HT1080 (cell line): ENCODE results near the gene C4orf54. TPM values are rescaled to one million over a fixed set of nuclear protein-coding genes. Genes with fewer than 3 reads are reported as not detected.

Source experiments
- DNase-seq: peaks from one replicate; pipeline ENCODE4 v3.0.0-alpha.2; 2015; ENCODE audit warnings: low read depth
- total RNA-seq: library from RNA; depleted of rRNA; stranded (reverse); fragments of >200 nt; shearing (Covaris generic); gene quantifications from 2 replicates; pipeline ENCODE4 v1.2.3, GENCODE V29; 2014; rRNA removed

The C4orf54 gene
- total RNA-seq, 1 experiment from 2014 or later, result not detected

DNA sequence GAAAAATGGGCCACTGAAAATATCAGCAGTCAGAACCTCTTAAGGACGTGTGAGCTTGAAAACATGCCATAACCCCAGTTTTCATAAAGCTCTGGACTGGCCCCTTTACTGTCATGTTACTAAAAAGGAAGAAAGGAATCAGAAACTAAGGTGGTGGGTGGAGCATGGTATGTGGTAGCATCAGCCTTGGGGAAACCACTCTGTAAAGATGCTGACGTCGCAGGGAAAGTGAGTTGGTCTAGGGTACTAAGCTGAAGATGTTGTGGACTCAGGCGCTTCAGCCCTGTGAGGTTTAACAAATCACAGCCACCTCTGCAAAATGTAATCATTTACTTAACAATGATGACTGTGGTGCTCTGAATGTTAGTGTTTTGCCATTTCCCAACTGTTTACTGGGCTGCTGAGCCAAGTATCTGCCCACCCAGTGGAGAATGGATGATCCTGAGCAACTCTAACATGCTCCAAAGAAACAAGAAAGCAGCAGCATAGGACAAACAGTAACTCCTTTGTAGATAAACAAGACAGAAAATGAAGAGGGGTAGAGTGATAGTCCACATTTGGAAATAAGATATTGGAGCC lies 33.4 kb downstream of the C4orf54 start:
- DNase-seq, result no peak

DNA sequence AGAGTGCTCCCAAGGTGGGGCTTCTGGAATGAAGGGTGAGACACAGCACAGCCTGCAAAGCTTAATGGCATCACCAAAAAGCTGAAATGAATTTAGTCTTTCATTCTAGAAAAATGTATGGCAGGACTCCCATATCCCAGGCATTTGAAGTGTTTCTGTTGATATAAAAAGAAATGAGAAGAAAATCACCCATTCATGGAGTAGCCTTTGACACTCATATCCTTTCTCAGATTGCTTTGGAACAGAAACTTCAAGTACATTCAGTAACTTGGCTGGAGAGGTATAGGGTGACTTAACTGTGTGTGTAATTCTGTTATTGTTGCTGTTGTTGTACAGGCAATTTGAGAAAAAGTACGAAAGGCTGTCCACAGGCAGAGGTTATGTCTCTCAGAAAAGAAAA lies 35.3 kb downstream of the C4orf54 start:
- no peak for DNase-seq

DNA sequence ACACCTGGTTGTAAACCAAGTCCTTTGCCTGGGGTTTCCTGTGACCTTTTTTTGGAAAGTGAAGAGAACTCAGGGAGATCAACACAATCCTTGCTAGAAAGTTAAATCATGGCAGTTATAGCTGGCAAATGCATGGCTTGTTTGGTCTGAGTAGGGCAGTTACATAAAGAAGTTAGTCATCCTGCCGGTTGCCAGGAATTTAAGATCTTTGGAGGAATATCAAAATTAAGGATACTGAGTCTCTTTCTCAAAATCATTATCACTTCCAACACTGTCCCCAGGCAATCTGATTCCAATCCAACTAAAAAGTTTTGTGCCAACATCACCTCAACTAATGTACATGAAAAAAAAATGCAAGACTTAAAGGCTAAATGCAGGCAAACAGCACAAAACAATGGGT lies 40.3 kb downstream of the C4orf54 start:
- DNase-seq, result no peak

DNA sequence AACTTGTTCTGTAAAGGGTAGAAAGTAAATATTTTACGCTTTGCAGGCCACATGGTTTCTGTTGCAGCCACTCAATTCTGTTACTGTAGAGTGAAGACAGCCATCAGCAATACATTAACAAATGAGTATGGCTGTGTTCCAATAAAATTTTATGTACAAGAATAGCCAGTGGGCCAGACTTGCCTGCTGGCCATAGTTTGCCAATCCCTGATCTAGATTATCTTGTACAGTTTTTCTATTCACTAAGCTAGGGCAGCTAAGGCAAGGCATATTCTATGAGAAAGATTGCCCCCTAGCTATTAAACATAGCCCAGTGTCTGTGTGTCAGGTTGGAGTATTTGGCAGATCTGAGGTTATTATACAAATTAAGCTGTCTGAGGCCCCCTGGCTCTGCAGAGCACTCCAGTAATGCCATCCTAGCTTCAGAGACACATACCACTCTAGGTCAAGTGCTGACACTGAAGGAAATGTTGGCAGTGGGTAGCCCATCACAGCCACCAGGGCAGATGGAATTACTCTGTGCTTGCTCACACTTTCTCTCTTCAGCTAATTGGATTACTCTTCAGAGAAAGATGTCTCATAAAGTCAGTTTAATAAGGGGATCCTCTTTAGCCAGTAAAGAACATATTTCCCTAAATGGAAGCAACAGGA lies 42.3 kb downstream of the C4orf54 start:
- DNase-seq, result no peak

DNA sequence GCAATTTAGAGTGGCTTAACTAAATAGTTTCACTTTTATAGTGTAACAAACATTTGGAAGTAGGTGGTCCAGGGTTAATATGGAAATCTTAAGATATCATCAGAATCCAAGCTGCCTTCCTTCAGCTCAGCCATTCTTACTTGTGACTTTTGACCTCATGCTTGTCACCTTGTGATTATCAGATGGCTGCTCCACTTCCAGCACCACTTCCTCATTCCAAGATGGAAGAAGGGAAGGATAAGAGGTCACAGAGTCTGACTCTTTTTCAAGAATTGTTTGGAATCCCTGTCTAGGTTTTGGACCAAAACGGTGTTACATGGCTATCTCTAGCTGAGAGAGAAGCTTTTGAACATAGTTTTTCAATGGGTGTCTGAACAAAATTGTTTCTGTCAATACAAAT lies 43.1 kb downstream of the C4orf54 start:
- no peak for DNase-seq

DNA sequence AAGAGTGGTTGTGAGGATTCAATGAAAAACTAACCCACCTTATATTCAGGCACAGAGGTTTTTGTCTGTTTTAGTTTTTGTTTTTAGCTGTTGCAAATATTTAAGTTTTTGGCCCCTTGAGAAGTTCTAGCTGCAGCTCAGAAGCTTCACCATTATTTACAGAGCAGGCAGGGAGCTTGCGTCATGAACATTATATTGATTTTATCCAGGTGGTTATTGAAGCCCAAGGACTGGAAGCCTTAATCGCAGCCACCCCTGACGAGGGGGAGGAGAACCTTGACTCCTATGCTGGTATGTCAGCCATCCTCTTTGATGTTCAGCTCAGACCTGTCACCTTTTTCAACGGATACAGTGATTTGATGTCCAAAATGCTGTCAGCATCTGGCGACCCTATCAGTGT lies 44.9 kb downstream of the C4orf54 start:
- DNase-seq, result no peak

DNA sequence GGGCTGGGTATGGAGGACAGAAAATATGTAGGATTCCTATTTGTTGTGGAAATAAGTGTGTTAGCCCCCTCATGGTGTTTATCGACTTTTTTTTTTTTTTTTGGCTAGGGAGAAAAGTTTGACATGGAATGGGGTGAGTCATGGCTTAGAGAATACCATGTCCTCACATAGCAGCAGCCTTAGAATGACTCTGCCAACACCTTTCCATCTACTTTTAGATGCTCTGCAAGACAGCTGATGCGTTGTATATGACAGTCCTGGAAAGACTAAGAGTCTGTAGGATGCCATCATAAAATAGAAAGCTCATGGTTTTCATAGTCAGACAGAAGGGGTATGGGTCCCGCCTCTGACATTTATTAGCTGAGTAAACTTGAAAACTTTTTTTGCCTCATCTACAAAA lies 45.3 kb downstream of the C4orf54 start:
- no peak for DNase-seq

DNA sequence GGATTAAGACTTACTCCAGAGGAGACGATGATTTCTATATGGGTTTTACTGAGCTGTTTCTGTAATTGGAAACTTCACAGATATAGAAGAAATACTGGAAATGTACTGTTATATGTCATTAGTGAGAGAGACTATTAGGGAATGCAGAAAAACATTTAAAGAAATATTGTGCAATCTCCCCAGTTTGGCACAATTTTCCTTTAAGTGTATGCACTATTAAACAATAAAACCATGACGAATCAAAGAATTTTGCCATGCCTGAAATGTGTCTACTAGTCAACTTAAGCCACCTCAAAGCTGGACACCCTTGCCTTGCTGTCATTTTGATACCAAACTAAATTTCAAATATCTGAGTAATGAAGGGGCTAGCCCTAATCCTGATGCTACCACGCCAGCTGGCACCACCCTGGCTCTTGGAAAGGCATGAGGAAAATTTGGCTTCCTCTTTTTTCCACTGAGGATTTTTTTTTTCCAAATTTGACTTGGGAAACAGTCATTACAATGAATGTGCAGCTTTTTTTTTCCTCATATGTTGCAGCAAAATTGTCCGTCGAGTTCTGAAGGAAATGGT lies 46.9 kb downstream of the C4orf54 start:
- no peak for DNase-seq

DNA sequence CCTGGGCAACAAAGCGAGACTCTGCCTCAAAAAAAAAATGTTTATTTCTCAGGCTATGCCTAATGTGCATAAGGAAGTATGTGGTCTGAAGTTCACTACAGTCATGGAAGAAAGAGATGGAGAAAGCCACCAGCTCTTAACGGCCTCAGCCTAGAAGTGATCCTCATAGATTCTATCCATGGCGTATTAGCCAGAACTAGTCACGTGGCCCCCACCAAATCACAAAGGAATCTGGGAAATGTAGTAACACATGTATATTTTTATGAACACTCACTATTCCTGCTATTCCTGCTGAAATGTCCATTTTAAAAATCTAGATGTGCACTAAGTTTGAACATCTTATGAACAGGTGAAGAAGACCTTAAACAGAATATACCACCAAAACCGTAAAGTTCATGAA lies 49.2 kb downstream of the C4orf54 start:
- no peak for DNase-seq

Other genes with a start within 250 kb of the C4orf54 start
- gene ADH7, start 222.5 kb downstream of the C4orf54 start, total RNA-seq, result not detected in 2 replicates
- not detected in 2 replicates for gene C4orf17, start 146.8 kb downstream of the C4orf54 start, total RNA-seq
- gene TRMT10A, start 93.8 kb downstream of the C4orf54 start, total RNA-seq, result 6.9 and 7.9 TPM in 2 replicates
- 0.02 TPM in 1 of 2 replicates, not detected in the other for gene MTTP, start 83.0 kb downstream of the C4orf54 start, total RNA-seq
- gene DAPP1, start 159.0 kb upstream of the C4orf54 start, total RNA-seq, result 0.20 TPM in 1 of 2 replicates, not detected in the other
- gene LAMTOR3, start 236.6 kb upstream of the C4orf54 start, total RNA-seq, result 38.5 and 40.7 TPM in 2 replicates